Skeletal muscle cell (primary cell): ENCODE results near the gene C17orf78.
"Not testable (repeated sequence)": the region's sequence is repeated elsewhere in the genome, so short reads cannot be mapped to it uniquely, and the experiment has no call there.

ENCODE experiments used
- DNase-seq: peaks from one replicate; pipeline ENCODE4 v3.0.0-alpha.2; 2010; ENCODE audit warnings: low read depth
- H3K4me3 ChIP-seq: 2 replicates; pipeline ENCODE4 v1.5.1; 2011; ENCODE audit warnings: low read depth, mild to moderate bottlenecking, control low read depth, low read length, moderate library complexity

C17orf78 gene

GRCh38 chr17:37375706-37376105, at the start of gene C17orf78:
C17orf78 (plus strand) TSS chr17:37375985; CDS start chr17:37376093, 108 bp downstream.
- no peak for DNase-seq

GRCh38 chr17:37327341-37328090, 48.3 kb upstream of the C17orf78 start:
- peak; percentile 48 for DNase-seq
- H3K4me3 ChIP-seq: no peak overlapping the region

More at GRCh38 chr17:37375706-37376105, at the start of gene C17orf78:
- no peak within 1 kb of the TSS for H3K4me3 ChIP-seq

- DNase-seq: no peak
- no peak overlapping the region for H3K4me3 ChIP-seq
Measured at GRCh38 chr17:37338847-37339246, 36.9 kb upstream of the C17orf78 start.

GRCh38 chr17:37339321-37339720, 36.5 kb upstream of the C17orf78 start:
- no peak overlapping the region for H3K4me3 ChIP-seq
- DNase-seq: no peak

GRCh38 chr17:37340804-37341203, 35.0 kb upstream of the C17orf78 start:
- no peak for DNase-seq
- no peak overlapping the region for H3K4me3 ChIP-seq

GRCh38 chr17:37342589-37342988, 33.2 kb upstream of the C17orf78 start:
- H3K4me3 ChIP-seq: no peak overlapping the region
- no peak for DNase-seq

- DNase-seq: no peak
- H3K4me3 ChIP-seq: no peak overlapping the region
Measured at GRCh38 chr17:37344519-37344918, 31.3 kb upstream of the C17orf78 start.

- DNase-seq, H3K4me3 ChIP-seq: not testable (repeated sequence)
Measured at GRCh38 chr17:37346863-37347402, 28.9 kb upstream of the C17orf78 start.

GRCh38 chr17:37356796-37357569, 18.8 kb upstream of the C17orf78 start:
- DNase-seq: not testable (repeated sequence)

GRCh38 chr17:37358098-37358829, 17.5 kb upstream of the C17orf78 start:
- peak; percentile 33 for DNase-seq
- H3K4me3 ChIP-seq: peak overlapping the region; percentile 95

More at GRCh38 chr17:37356796-37357569, 18.8 kb upstream of the C17orf78 start:
- peak overlapping the region; percentile 95 for H3K4me3 ChIP-seq

- peak overlapping the region; percentile 95 for H3K4me3 ChIP-seq
- peak; percentile 73 for DNase-seq
Measured at GRCh38 chr17:37358830-37359681, 16.7 kb upstream of the C17orf78 start.

GRCh38 chr17:37359682-37360188, 16.1 kb upstream of the C17orf78 start:
- DNase-seq: no peak
- H3K4me3 ChIP-seq: peak overlapping the region; percentile 95

GRCh38 chr17:37360632-37361031, 15.2 kb upstream of the C17orf78 start:
- DNase-seq: no peak
- no peak overlapping the region for H3K4me3 ChIP-seq

- no peak for DNase-seq
- no peak overlapping the region for H3K4me3 ChIP-seq
Measured at GRCh38 chr17:37361543-37361942, 14.2 kb upstream of the C17orf78 start.

GRCh38 chr17:37365589-37365988, 10.2 kb upstream of the C17orf78 start:
- no peak for DNase-seq
- no peak overlapping the region for H3K4me3 ChIP-seq

GRCh38 chr17:37368577-37368976, 7.2 kb upstream of the C17orf78 start:
- H3K4me3 ChIP-seq: no peak overlapping the region
- no peak for DNase-seq

GRCh38 chr17:37373530-37374159, 2.1 kb upstream of the C17orf78 start:
- peak; percentile 42 for DNase-seq
- no peak overlapping the region for H3K4me3 ChIP-seq

- no peak for DNase-seq
- H3K4me3 ChIP-seq: no peak overlapping the region
Measured at GRCh38 chr17:37382056-37382455, 6.3 kb downstream of the C17orf78 start.
